ENCODE results near the gene RASSF1. TPM values are rescaled to one million over a fixed set of nuclear protein-coding genes. Genes with fewer than 3 reads are reported as not detected.
A peak's percentile ranks its signal among the peaks of the same experiment; 100 is the strongest.
"Not testable (repeated sequence)": the region's sequence is repeated elsewhere in the genome, so short reads cannot be mapped to it uniquely, and the experiment has no call there.

The RASSF1 gene
- total RNA-seq, 2 experiments from 2014 or later = 68.0 to 71.2 TPM

GRCh38 chr3:50316657-50317242, 23.9 kb downstream of the RASSF1 start:
- H3K27ac ChIP-seq (ENCODE audit: low read depth in 1 of 2, low read length in 2 of 2) = peak overlapping the region in 1 of 2 donors; percentile 47
- peak overlapping the region; percentile 31 for H3K4me3 ChIP-seq (ENCODE audit: low read length)
- H3K36me3 Mint-ChIP-seq (ENCODE audit: low read depth) = no peaks in the 10 kb centered on the region
- H3K4me3 Mint-ChIP-seq = peak overlapping the region; percentile 74
- no peaks in the 10 kb centered on the region for H3K36me3 ChIP-seq (ENCODE audit: insufficient read depth, low read length)
- H3K4me1 Mint-ChIP-seq (ENCODE audit: low read depth) = peaks cover 40% of the 10 kb centered on the region
- H3K9me3 Mint-ChIP-seq = no peaks in the 10 kb centered on the region
- no peaks in the 10 kb centered on the region for H3K27me3 ChIP-seq (ENCODE audit: control insufficient read depth in 1 of 2, insufficient read depth in 2 of 2, low read length in 2 of 2)
- ChIA-PET POLR2A (interaction anchor here (1.2 to 2.8 kb wide), 2 partner anchors 18 to 24 kb away, joined by 3 to 16 read pairs; partner anchors contain the start of genes HYAL3, IFRD2 and NAA80), CTCF (interaction anchor here (2.2 kb wide), 1 partner anchor 8 kb away, joined by 7 read pairs; no protein-coding TSS in a partner anchor)
- TF ChIP-seq CTCF (IDR thresholded peaks at IDR 0.05) = no peak
- peak overlapping the region; percentile 90 for H3K27ac Mint-ChIP-seq
- no peaks in the 10 kb centered on the region for H3K9me3 ChIP-seq (ENCODE audit: control insufficient read depth in 1 of 2, insufficient read depth in 1 of 2, low read length in 2 of 2)
- intact Hi-C loops (cut with DNase I, micrococcal nuclease) = no loop called here
- DNase-seq (peak in 13 of 14 experiments; percentile 52 to 85 (median 67)), ATAC-seq (ENCODE audit: poor library complexity) (peak; percentile 71)
- H3K4me1 ChIP-seq (ENCODE audit: insufficient read depth, low read length) = peaks cover 57% of the 10 kb centered on the region
- H3K27me3 Mint-ChIP-seq = no peaks in the 10 kb centered on the region

GRCh38 chr3:50314816-50315215, 25.8 kb downstream of the RASSF1 start:
- no peak for TF ChIP-seq CTCF (IDR thresholded peaks at IDR 0.05)
- H3K36me3 Mint-ChIP-seq (ENCODE audit: low read depth) = no peaks in the 10 kb centered on the region
- H3K36me3 ChIP-seq (ENCODE audit: insufficient read depth, low read length) = no peaks in the 10 kb centered on the region
- POLR2A ChIA-PET = interaction anchor here (0.9 to 1.5 kb wide), 4 partner anchors 10 to 120 kb away, joined by 3 to 5 read pairs (median 3); partner anchors contain the start of genes HYAL3 and NAA80
- no peaks in the 10 kb centered on the region for H3K9me3 ChIP-seq (ENCODE audit: control insufficient read depth in 1 of 2, insufficient read depth in 1 of 2, low read length in 2 of 2)
- peaks cover 30% of the 10 kb centered on the region for H3K4me1 Mint-ChIP-seq (ENCODE audit: low read depth)
- no peak overlapping the region for H3K4me3 ChIP-seq (ENCODE audit: low read length)
- CTCF ChIA-PET = interaction anchor here (1.5 to 2.2 kb wide), 2 partner anchors 10 to 120 kb away, joined by 5 to 7 read pairs; no protein-coding TSS in a partner anchor
- peaks cover 42% of the 10 kb centered on the region for H3K4me1 ChIP-seq (ENCODE audit: insufficient read depth, low read length)
- peak overlapping the region; percentile 69 for H3K27ac Mint-ChIP-seq
- intact Hi-C loops (cut with DNase I, micrococcal nuclease) = no loop called here
- H3K27me3 ChIP-seq (ENCODE audit: control insufficient read depth in 1 of 2, insufficient read depth in 2 of 2, low read length in 2 of 2) = no peaks in the 10 kb centered on the region
- H3K4me3 Mint-ChIP-seq = no peak overlapping the region
- ATAC-seq (ENCODE audit: poor library complexity) (no peak), DNase-seq (peak in 1 of 14 experiments; percentile 8)
- H3K9me3 Mint-ChIP-seq = no peaks in the 10 kb centered on the region
- H3K27ac ChIP-seq (ENCODE audit: low read depth in 1 of 2, low read length in 2 of 2) = no peak overlapping the region
- H3K27me3 Mint-ChIP-seq = no peaks in the 10 kb centered on the region

GRCh38 chr3:50314342-50314741, 26.3 kb downstream of the RASSF1 start:
- ChIA-PET POLR2A (interaction anchor here (0.9 to 1.5 kb wide), 2 partner anchors 10 to 119 kb away, joined by 3 read pairs; no protein-coding TSS in a partner anchor), CTCF (interaction anchor here (1.3 kb wide), 1 partner anchor 10 kb away, joined by 3 read pairs; no protein-coding TSS in a partner anchor)
- Mint-ChIP-seq H3K27me3 (no peaks in the 10 kb centered on the region), H3K9me3 (no peaks in the 10 kb centered on the region), H3K36me3 (ENCODE audit: low read depth) (no peaks in the 10 kb centered on the region), H3K4me1 (ENCODE audit: low read depth) (peaks cover 25% of the 10 kb centered on the region), H3K4me3 (no peak overlapping the region), H3K27ac (no peak overlapping the region)
- peaks cover 37% of the 10 kb centered on the region for H3K4me1 ChIP-seq (ENCODE audit: insufficient read depth, low read length)
- no peak for DNase-seq
- intact Hi-C loops (cut with DNase I, micrococcal nuclease) = no loop called here
- no peaks in the 10 kb centered on the region for H3K27me3 ChIP-seq (ENCODE audit: control insufficient read depth in 1 of 2, insufficient read depth in 2 of 2, low read length in 2 of 2)
- no peaks in the 10 kb centered on the region for H3K9me3 ChIP-seq (ENCODE audit: control insufficient read depth in 1 of 2, insufficient read depth in 1 of 2, low read length in 2 of 2)
- no peak overlapping the region for H3K4me3 ChIP-seq (ENCODE audit: low read length)
- no peak overlapping the region for H3K27ac ChIP-seq (ENCODE audit: low read depth in 1 of 2, low read length in 2 of 2)
- H3K36me3 ChIP-seq (ENCODE audit: insufficient read depth, low read length) = no peaks in the 10 kb centered on the region
- no peak for TF ChIP-seq CTCF (IDR thresholded peaks at IDR 0.05)
- ATAC-seq (ENCODE audit: poor library complexity) = no peak

- POLR2A ChIA-PET; H3K27me3 ChIP-seq (ENCODE audit: control insufficient read depth in 1 of 2, insufficient read depth in 2 of 2, low read length in 2 of 2); H3K36me3 Mint-ChIP-seq (ENCODE audit: low read depth); H3K4me3 Mint-ChIP-seq; H3K4me3 ChIP-seq (ENCODE audit: low read length); intact Hi-C loops (cut with DNase I, micrococcal nuclease); ATAC-seq (ENCODE audit: poor library complexity); H3K27ac ChIP-seq (ENCODE audit: low read depth in 1 of 2, low read length in 2 of 2); DNase-seq; H3K27ac Mint-ChIP-seq; H3K9me3 ChIP-seq (ENCODE audit: control insufficient read depth in 1 of 2, insufficient read depth in 1 of 2, low read length in 2 of 2); H3K27me3 Mint-ChIP-seq; CTCF ChIA-PET; H3K9me3 Mint-ChIP-seq; H3K36me3 ChIP-seq (ENCODE audit: insufficient read depth, low read length): not testable (repeated sequence)
- peaks cover 16% of the 10 kb centered on the region for H3K4me1 ChIP-seq (ENCODE audit: insufficient read depth, low read length)
- H3K4me1 Mint-ChIP-seq (ENCODE audit: low read depth) = peaks cover 15% of the 10 kb centered on the region
Observed at GRCh38 chr3:50312041-50312440, 28.6 kb downstream of the RASSF1 start.

All from CD4-positive, alpha-beta T cell (primary cell).